ENCODE data around the gene RAPGEF1. TPM values are rescaled to one million over a fixed set of nuclear protein-coding genes. Genes with fewer than 3 reads are reported as not detected.
A peak's percentile ranks its signal among the peaks of the same experiment; 100 is the strongest.
"Not testable (repeated sequence)": the region's sequence is repeated elsewhere in the genome, so short reads cannot be mapped to it uniquely, and the experiment has no call there.

Gene RAPGEF1
- total RNA-seq, 1 experiment from 2014 or later, result 47.1 TPM

GRCh38 chr9:131660466-131661405 lies 79.1 kb downstream of the RAPGEF1 start:
- Histone ChIP-seq H3K4me3 (ENCODE audit: insufficient read depth, low read depth, low read length) (no peak overlapping the region), H3K27me3 (ENCODE audit: control insufficient read depth, insufficient read depth, low read length) (no peaks in the 10 kb centered on the region), H3K36me3 (replicated peaks; ENCODE audit: control insufficient read depth, insufficient read depth, low read length) (no peaks in the 10 kb centered on the region; the same call in none of the 2 replicates)
- DNase-seq, result peak; percentile 69

GRCh38 chr9:131658377-131659129 lies 81.3 kb downstream of the RAPGEF1 start:
- no peak overlapping the region for H3K4me3 ChIP-seq (ENCODE audit: insufficient read depth, low read depth, low read length)
- H3K36me3 ChIP-seq (replicated peaks; ENCODE audit: control insufficient read depth, insufficient read depth, low read length), result no peaks in the 10 kb centered on the region; the same call in 1 of the 2 replicates
- H3K27me3 ChIP-seq (ENCODE audit: control insufficient read depth, insufficient read depth, low read length), result no peaks in the 10 kb centered on the region
- DNase-seq, result no peak

GRCh38 chr9:131657940-131658339 lies 81.9 kb downstream of the RAPGEF1 start:
- DNase-seq, result no peak
- Histone ChIP-seq H3K4me3 (ENCODE audit: insufficient read depth, low read depth, low read length) (no peak overlapping the region), H3K36me3 (replicated peaks; ENCODE audit: control insufficient read depth, insufficient read depth, low read length) (no peaks in the 10 kb centered on the region; the same call in 1 of the 2 replicates), H3K27me3 (ENCODE audit: control insufficient read depth, insufficient read depth, low read length) (no peaks in the 10 kb centered on the region)

- no peak for DNase-seq
- H3K4me3 ChIP-seq (ENCODE audit: insufficient read depth, low read depth, low read length), result no peak overlapping the region
- H3K36me3 ChIP-seq (replicated peaks; ENCODE audit: control insufficient read depth, insufficient read depth, low read length), result no peaks in the 10 kb centered on the region; the same call in 1 of the 2 replicates
- no peaks in the 10 kb centered on the region for H3K27me3 ChIP-seq (ENCODE audit: control insufficient read depth, insufficient read depth, low read length)
Observed at GRCh38 chr9:131657456-131657855, 82.4 kb downstream of the RAPGEF1 start.

GRCh38 chr9:131657037-131657377 lies 82.9 kb downstream of the RAPGEF1 start:
- Histone ChIP-seq H3K27me3 (ENCODE audit: control insufficient read depth, insufficient read depth, low read length) (no peaks in the 10 kb centered on the region), H3K4me3 (ENCODE audit: insufficient read depth, low read depth, low read length) (no peak overlapping the region)
- DNase-seq, result no peak

GRCh38 chr9:131656356-131657036 lies 83.4 kb downstream of the RAPGEF1 start:
- no peak for DNase-seq

More at GRCh38 chr9:131657037-131657377, 82.9 kb downstream of the RAPGEF1 start:
- H3K36me3 ChIP-seq (replicated peaks; ENCODE audit: control insufficient read depth, insufficient read depth, low read length), result no peaks in the 10 kb centered on the region; the same call in 1 of the 2 replicates

GRCh38 chr9:131654369-131654768 lies 85.5 kb downstream of the RAPGEF1 start:
- H3K36me3 ChIP-seq (replicated peaks; ENCODE audit: control insufficient read depth, insufficient read depth, low read length); H3K27me3 ChIP-seq (ENCODE audit: control insufficient read depth, insufficient read depth, low read length); H3K4me3 ChIP-seq (ENCODE audit: insufficient read depth, low read depth, low read length); DNase-seq: not testable (repeated sequence)

More at GRCh38 chr9:131656356-131657036, 83.4 kb downstream of the RAPGEF1 start:
- Histone ChIP-seq H3K4me3 (ENCODE audit: insufficient read depth, low read depth, low read length) (no peak overlapping the region), H3K36me3 (replicated peaks; ENCODE audit: control insufficient read depth, insufficient read depth, low read length) (no peaks in the 10 kb centered on the region; the same call in 1 of the 2 replicates), H3K27me3 (ENCODE audit: control insufficient read depth, insufficient read depth, low read length) (no peaks in the 10 kb centered on the region)

GRCh38 chr9:131651599-131651998 lies 88.3 kb downstream of the RAPGEF1 start:
- Histone ChIP-seq H3K27me3 (ENCODE audit: control insufficient read depth, insufficient read depth, low read length) (no peaks in the 10 kb centered on the region), H3K4me3 (ENCODE audit: insufficient read depth, low read depth, low read length) (no peak overlapping the region), H3K36me3 (replicated peaks; ENCODE audit: control insufficient read depth, insufficient read depth, low read length) (peaks cover 3% of the 10 kb centered on the region)
- DNase-seq, result no peak

GRCh38 chr9:131651160-131651559 lies 88.7 kb downstream of the RAPGEF1 start:
- H3K36me3 ChIP-seq (replicated peaks; ENCODE audit: control insufficient read depth, insufficient read depth, low read length), result peaks cover 3% of the 10 kb centered on the region
- no peaks in the 10 kb centered on the region for H3K27me3 ChIP-seq (ENCODE audit: control insufficient read depth, insufficient read depth, low read length)
- no peak for DNase-seq
- H3K4me3 ChIP-seq (ENCODE audit: insufficient read depth, low read depth, low read length), result no peak overlapping the region

GRCh38 chr9:131650254-131650653 lies 89.6 kb downstream of the RAPGEF1 start:
- DNase-seq, result no peak

GRCh38 chr9:131649646-131650045 lies 90.2 kb downstream of the RAPGEF1 start:
- Histone ChIP-seq H3K36me3 (replicated peaks; ENCODE audit: control insufficient read depth, insufficient read depth, low read length) (peaks cover 4% of the 10 kb centered on the region), H3K4me3 (ENCODE audit: insufficient read depth, low read depth, low read length) (no peak overlapping the region), H3K27me3 (ENCODE audit: control insufficient read depth, insufficient read depth, low read length) (no peaks in the 10 kb centered on the region)
- no peak for DNase-seq

More at GRCh38 chr9:131650254-131650653, 89.6 kb downstream of the RAPGEF1 start:
- Histone ChIP-seq H3K36me3 (replicated peaks; ENCODE audit: control insufficient read depth, insufficient read depth, low read length) (peaks cover 4% of the 10 kb centered on the region), H3K4me3 (ENCODE audit: insufficient read depth, low read depth, low read length) (no peak overlapping the region), H3K27me3 (ENCODE audit: control insufficient read depth, insufficient read depth, low read length) (no peaks in the 10 kb centered on the region)

GRCh38 chr9:131645078-131645776 lies 94.6 kb downstream of the RAPGEF1 start:
- Histone ChIP-seq H3K27me3 (ENCODE audit: control insufficient read depth, insufficient read depth, low read length) (no peaks in the 10 kb centered on the region), H3K36me3 (replicated peaks; ENCODE audit: control insufficient read depth, insufficient read depth, low read length) (peaks cover 3% of the 10 kb centered on the region), H3K4me3 (ENCODE audit: insufficient read depth, low read depth, low read length) (no peak overlapping the region)
- no peak for DNase-seq

- Histone ChIP-seq H3K27me3 (ENCODE audit: control insufficient read depth, insufficient read depth, low read length) (no peaks in the 10 kb centered on the region), H3K4me3 (ENCODE audit: insufficient read depth, low read depth, low read length) (no peak overlapping the region), H3K36me3 (replicated peaks; ENCODE audit: control insufficient read depth, insufficient read depth, low read length) (peaks cover 6% of the 10 kb centered on the region)
- DNase-seq, result no peak
Observed at GRCh38 chr9:131642496-131643083, 97.3 kb downstream of the RAPGEF1 start.

Data from H7 (cell line).